Brain pericyte (primary cell): ENCODE measurements around the gene KRT7.

ENCODE experiments used
- DNase-seq: peaks from one replicate; pipeline ENCODE4 v3.0.0-alpha.2; 2012; ENCODE audit warnings: low read depth, low spot score

Gene KRT7

DNA sequence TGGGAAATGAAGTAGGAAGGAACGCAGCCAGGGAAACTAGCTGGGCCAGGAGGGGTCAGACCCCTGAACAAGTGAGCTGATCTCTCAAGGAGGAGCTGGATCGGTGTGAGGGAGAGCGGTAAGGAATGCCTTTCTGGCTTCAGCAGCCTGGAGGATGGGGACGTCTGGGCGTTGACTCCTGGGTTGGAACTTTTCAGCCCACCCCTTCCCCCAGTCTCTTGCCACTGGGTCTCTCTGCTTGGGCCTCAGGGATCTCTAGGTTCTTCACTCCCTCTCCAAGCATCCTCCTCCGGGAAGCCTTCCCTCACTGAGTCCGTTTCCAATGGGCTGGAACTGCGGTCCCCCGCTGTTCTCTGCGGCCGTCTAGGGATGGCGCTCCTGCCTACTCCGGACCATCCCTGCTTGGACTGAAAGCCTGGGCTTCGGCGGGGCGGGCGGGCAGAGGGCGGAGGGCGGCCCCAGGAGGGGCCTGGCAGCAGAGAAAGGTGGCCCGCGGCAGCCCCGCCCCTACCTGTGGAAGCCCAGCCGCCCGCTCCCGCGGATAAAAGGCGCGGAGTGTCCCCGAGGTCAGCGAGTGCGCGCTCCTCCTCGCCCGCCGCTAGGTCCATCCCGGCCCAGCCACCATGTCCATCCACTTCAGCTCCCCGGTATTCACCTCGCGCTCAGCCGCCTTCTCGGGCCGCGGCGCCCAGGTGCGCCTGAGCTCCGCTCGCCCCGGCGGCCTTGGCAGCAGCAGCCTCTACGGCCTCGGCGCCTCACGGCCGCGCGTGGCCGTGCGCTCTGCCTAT lies at the start of gene KRT7:
Gene KRT7 (plus strand): TSS at position 570 of the 788 bp plus-strand sequence. CDS start 54 bp downstream, at position 624.
- DNase-seq, result no peak

DNA sequence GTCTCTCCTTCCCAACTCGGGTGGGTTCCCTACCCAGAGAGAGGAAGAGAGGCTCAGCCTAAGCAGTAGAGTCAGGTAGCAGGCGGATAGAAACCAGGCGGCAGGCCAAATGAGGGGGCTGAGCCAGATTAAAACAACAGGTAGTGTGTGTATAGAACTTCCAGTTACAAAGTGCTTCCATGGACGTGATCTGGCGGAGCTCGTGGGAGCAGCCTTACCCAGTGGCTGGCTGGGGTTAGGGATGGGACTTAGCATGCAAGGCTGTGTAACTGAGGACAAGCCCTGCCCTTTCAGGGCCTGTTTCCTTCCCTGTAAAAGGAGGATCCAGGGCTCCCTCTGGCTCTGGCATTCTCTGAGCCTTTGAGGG lies 49.5 kb upstream of the KRT7 start:
- no peak for DNase-seq

DNA sequence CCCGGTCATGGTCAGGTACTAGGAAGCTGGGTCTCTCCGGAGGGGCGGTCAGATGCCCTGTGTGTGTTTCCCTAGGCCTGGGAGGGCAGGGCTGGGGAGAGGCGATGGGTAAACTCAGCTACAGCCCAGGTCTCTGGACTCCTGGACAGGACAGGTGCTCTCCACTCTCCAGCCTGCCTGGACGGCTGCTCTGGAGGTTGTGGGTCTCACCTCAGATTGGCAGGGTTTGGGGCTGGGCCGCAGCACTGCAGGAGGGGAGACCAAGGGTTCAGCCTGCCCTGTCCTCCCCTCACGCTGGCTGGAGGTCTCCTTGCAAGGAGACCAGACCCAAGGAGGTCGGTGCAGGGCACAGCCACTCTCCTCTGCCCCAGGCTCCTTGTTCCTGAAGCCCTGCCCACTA lies 49.1 kb upstream of the KRT7 start:
- DNase-seq, result no peak

DNA sequence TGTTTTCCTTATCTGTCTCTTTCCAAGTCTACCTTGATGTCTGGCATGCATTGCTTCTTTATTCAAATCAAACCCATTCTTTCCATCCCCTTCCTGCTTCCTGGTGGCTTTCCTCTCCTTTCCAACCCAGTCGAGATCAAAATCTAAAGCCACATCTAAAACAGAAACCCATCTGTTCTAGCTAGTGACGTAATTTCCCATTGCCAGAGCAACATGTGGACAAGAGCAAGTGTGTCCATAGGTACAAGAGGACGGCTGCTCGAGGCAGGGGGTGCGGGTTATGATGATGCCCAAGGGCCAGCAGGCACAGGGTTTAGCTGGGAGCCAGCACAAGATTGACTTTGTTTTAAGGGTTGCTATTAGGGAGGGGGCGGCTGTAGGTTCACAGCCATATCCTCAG lies 48.2 kb upstream of the KRT7 start:
- DNase-seq, result no peak

DNA sequence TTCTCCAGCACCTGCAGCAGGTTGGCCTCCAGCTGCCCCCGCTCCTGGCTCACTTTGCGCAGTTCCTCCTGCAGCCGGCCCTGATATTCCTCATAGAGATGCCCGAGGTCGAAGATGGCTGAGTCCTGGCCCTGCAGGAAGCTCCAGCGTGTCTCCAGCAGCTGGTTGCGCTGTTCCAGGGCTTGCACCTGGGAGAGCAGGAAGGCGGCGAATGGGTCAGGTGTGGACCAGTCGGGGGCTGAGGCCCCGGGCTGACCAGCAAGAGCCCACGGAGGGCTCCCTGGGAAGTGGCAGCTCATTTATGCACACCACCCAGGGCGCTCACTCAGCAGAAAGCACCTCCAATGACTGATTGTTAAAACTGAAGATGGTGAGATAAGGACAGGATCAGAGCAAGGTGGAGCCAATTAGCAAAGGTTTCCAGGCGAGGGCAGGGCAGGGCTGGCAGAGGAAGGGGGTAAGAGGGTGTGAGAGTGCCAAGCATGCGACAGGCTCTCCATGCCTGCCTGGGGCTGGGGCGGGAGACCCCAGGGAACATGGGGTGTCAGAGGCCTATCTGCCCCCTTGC lies 47.6 kb upstream of the KRT7 start:
- no peak for DNase-seq

DNA sequence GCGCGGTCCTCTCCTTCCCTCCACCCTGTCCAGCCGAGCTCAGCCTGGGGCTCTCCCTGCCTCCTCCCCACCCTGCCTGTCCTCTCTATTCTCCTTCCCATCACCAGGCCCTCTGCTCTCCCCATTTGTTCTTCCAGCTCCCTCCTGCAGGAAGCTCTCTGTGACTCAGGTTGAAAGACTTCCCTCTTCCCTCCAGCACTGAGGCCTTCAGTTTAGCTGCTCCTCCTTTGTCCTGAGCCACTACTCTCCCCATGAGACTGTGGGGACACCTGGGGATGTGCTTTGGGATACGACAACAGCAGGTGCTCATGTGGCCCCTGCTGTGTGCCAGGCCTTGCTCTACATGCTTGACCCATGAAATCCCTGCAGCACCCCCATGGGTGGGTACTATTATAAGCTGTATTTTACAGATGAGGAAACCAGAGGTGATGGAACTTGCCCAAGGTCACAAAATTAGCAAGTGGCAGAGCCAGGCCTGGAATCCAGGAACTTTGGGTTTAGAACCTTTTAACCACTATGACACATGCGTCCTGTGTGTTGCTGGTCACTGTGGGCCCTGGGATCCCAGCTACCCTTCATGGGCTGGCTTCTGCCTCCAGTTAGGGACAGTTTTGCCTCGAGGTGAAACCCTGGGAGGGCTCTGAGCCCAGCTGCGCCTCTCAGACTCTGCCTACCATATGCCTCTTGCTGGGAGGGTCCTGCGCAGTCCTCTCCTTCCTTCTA lies 46.8 kb upstream of the KRT7 start:
- no peak for DNase-seq

DNA sequence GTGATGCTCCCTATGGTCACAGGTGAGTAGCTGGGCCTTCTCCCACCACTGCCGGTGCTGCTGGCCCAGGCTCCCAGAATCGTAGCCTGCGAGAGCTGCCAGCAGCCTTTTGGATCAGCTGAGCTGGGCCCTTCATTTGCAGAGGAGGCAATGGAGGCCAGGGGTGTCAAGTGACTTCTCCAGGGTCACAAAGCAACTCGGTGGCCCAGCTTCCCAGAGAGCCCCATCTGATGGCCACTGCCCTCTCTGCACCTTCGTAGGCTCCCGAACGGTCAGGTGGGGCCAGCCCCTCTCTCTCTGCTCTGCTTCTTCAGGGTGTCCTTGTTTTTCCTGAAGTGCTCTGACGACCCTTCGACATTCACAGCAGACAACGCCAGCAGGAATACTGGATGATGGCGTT lies 45.8 kb upstream of the KRT7 start:
- no peak for DNase-seq

DNA sequence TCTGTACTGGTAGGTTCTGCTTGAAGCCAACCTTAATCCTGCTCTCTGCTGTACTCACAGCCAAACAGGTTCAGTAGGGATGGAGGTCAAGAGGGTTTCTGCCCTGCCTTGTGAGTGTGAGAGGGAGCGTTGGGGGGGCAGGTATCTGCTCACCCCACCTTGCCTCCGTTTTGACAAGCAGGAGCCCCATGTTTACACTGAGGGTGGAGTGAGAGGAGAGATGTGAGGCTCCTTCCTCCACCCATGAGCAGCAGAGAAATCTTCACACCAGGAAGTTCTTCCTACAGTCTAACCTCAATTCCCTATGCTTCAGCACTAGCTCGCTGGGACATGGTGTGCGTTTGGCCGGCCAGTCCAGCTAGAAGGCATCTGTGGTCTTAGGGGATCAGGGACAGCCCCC lies 45.4 kb upstream of the KRT7 start:
- no peak for DNase-seq

DNA sequence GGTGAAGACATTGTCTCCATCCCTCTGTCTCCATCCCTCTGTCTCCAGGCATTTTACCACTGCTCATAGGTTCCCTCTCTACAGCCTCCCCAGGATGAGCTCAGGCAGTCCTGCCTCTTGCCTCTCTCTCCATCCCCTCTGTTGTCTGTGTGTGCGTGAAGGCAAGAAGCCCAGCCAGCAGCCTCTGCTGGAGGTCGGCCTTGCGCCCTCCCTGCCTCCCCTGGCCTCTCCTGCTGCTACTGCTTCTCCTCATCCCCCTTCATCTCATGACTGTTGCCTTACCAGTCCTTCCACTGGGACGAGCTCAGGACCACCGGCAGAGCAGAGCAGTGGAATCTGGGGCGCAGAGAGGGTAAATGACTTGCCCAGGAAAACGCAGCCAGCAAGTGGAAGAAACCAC lies 44.4 kb upstream of the KRT7 start:
- DNase-seq, result no peak

DNA sequence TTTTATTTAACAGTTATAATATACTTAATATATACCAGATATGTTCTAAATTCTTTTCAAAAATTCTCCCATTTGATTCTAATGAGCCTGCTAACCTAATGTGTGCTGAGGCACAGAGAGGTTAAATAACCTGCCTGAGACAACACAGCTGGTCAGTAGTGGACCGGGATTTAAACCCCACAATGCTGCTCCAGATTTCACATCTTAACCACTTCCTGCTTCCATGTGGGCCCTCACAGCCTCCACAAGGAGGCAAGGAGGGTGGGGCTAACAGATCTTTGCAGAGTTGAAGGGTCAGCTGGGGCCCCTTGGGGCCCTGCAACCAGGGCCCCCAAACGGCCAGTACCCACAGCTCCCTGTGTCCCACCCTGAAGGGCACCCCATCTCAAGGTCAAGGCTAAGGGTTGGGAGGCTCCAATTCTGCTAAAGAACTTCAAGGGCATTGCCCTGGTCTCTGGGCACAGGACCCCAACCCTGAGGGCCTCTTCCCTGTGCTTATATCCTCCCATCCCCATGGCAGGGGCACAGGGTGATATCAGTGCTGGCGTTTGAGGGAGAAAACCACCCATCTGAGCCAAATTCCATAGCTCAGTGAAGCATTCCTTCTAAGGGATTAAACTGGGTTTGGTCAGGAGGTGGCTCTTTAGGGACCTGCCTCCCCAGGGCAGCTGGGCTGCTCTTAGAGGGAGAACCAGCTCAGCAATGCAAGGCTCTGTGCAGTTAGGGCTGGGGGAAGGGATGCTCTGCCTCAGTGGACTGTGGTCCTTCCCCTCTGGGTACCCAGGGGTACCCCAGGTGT lies 43.5 kb upstream of the KRT7 start:
- no peak for DNase-seq

DNA sequence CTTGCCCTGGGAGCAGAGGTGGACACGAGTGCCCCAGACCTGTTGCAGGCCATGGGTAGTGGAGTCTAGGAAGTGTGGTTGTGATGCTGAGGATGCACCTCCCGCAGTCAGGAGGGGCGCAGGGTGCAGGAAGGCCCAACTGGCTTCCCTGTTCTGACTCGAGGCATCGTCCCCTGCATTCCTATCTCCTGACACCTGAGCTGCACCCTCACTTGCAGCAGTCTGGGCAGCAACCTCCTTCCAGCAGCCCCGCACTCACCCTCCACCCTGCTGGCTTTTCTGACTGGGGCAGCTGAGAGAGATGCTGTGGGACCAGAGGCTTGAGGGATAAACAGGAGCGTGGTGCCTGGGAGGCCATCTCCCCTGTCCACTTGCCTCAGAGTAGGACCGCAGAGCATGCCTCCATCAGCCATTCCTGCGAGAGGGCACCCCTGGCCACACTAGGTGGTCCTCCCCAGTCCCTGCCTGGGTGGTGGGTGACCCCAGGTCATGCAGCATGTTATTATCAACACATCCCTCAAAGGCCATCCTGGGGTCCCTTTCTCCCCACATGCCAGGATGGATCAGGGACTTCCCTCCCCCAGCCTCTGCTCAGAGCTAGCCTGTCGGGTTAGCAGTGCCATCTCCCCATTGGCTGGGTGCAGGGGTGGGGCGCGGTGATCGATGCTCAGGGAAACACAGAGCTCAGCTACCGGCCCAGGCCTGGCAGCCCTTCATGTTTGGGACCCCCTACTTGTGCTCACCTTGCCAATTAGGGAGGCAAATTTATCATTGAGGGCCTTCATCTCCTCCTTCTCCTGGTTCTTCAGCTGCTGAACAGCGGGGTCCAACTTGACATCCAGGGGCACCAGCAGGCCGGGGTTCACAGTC lies 41.9 kb upstream of the KRT7 start:
- DNase-seq, result no peak

DNA sequence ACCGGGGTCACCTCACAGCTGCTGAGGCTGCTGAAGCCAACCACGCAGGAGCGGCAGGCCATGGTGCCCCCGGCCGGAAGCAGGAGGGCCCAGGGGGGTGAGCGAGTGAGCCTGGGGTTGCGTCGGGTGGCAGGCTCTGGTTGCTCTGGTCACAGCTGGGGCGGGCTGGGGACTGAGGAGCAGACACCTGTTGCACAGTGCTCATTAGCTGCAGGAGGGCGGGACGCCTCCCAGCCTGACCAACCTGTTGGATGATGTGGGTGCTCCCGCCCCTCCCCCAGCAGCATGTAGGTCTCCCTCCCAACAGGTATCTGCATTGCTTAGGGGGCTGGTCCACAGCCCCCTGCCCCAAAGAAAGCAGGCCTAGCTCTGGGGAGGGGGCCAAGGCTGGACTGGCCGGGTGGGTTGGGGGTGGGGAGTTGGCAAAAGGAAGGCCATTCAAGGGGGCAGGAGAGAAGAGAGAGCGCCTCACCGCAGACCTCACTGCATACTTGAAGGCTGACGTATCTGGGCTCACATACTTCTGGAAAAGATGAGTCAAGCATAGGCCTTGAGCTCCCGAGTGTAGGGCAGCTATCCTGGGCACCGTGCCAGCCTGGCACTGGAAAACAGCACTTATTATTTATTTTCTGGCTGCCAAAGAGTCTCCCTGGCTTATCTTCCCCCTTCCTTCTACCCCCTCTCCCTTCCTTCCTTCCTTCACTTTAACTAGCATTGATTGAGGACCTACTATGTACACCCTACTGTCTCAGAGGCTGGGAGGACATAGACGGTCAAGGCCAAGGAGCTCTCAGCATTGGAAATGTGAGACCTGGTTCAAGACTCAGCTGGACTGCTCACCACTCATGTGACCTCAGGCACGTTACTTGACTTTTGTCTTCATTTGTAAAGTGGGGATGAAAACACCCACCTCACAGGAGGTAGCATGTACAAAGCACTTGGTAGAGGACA lies 40.9 kb upstream of the KRT7 start, which contains the start of gene KRT80:
Gene KRT80 (minus strand): TSS at position 174 of the 951 bp plus-strand sequence. CDS start 112 bp downstream, at position 62.
- DNase-seq, result peak; percentile 89

DNA sequence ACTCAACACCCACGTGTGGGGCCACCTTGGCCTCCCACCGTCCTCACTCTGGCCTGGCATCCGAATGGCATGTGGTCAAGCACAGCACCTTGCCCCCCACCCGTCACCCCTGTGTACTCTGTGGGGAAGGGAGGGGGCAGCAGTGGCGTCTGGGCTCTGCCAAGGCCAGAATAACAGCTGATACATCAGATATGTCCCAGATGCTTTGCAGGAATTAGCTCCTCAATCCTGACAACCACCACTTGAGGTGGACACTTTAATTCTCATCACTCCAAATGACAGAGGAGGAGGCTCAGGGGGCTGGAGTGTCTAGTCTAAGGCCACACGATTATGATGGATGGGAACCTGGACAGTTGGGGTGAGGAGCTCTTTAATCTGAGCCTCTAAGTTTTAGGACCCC lies 39.5 kb upstream of the KRT7 start:
- DNase-seq, result no peak

DNA sequence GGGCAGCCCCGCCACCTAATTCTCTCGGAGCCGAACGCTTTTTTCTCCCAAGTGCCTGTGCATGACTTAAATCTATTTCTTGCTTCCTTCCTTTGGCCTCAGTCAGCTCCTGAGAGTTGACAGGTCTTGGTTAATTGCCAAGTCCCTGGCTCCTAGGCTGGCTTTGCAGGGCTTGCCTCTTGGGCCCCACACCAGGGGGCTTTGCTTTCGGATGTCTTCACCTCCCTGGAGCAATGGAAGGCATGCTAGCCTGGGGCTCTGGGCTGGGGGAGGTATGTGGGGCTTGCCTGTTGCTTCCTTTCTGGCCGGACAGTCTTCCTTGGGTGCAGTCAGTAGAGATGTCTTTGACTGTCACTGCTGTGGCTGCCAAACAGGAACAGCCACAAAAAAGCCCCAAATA lies 39.1 kb upstream of the KRT7 start:
- no peak for DNase-seq

DNA sequence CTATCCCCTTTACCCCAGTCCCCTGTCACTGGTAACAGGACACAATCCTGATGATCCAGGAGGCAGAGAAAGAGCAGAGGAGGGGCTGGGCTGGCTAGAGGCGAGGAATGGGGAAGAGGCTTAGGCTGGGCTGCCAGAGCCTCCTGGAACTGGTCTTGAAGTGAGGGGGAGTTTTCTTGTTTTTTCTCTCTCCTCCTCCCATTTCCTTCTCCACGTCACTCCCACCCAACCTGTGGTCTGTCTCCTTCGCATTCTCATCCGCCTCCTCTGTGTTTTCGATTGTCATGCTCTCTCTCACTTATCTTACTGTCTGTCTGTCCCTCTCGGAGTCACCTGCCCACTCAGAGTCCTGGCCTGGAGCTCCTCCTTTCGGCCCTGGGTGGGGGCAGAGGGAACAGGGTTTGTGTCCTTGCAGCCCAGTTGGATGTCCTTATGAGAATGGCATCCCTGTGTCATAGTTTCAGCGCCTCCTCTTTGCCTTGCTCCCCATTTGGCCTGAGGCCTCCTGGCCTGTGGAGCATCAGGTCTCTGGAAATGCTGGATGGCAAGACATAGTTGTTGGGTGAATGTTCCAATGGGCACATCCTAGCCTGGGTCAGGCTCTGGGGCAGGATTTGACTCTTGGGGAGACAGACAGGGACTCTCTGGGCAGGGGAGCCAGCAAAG lies 37.8 kb upstream of the KRT7 start:
- no peak for DNase-seq

DNA sequence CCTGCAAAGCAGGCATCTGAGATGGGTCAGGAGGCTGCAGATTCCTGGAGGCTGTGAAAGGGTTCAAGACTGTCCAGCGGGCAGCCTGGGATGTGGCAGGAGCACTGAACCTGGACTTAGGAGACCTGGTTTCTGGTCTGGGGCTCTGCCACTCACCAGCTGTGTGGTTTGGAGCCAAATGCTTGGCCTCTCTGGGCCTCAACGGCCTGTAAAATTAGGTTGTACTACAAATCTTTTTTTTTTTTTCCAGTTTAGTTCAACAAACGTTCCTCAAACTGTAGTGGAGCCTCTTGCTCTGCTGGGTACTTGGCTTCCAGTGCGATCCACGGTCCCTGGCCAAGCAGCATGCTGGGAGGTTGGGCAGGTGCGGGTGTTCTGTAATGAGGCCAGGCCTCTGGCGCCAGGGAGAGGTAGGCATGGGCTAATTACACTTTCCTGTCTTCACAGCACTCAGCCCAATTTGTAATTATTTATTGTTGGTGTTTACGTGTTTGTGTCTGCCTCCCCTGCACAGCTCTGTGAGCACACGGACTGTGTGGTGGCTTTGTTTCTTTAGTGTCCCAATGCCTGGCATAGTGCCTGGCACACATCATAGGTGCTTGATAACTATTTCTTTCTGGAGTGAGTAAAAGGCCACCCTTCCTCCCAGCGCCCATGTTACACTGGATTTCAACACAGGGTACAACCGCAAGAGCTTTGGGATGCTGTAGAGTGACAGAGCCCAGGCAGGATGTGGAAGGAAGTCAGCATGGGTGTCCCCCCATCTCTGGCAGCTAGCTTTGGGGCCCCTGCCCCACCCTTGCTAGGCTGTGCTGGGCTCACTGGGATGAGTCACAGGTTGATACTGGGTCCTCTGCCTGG lies 35.4 kb upstream of the KRT7 start:
- DNase-seq, result no peak

DNA sequence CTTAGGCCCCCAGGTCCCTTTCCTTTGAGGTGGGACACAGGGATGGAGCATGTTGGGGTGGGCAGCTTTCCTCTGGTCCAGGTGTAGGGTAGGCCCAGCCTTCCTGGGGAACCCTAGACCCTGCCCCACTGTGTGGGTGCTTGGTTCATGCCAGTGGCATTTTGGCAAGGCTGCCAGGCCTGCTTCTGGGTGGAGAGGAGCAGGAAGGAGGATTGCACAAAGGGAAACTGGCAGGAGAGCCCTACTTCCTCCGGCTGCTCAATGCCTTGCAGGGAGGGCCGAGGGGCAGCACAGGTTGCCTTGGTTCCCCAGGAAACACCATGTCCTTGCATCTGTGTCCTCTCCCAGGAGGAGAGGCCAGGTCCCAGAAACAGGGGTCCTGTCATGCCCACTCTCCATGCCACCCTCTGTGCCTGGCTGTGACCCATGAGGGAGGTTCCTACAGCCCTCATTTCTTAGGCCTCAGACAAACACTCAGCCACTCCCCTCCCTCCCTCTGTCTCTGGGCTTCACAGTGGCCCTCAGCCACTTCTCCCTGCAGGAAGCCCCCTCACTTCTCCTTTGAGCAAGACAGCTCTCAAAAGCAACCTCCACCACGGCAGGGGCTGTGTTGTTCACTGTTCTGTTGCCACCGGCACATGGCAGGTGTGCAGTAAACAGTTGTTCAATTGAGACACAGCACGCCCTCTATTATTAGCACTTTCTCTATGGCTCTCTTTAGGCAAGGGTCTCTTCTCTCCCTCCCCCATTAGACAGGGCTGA lies 34.4 kb upstream of the KRT7 start:
- DNase-seq, result no peak
